Esophagus squamous epithelium (tissue), 5 donors: ENCODE results near the gene GRIK1. TPM values are rescaled to one million over a fixed set of nuclear protein-coding genes. Genes with fewer than 3 reads are reported as not detected.

ENCODE experiments used
- DNase-seq: peaks from one replicate; lab custom pipeline; 2025; lab: John Stamatoyannopoulos, UW
- H3K27ac ChIP-seq, 4 donors: fragments of 200-600 bp; sonication (generic); one replicate each; pipeline ENCODE4 v1.5.1; 2016 to 2019; ENCODE audit warnings: mild to moderate bottlenecking in 1 of 4
- H3K27me3 ChIP-seq, 4 donors: fragments of 200-600 bp; sonication (generic); 1 replicate in 3 of 4; 2 replicates in 1 of 4; pipeline versions ENCODE4 v1.5.1 to v1.6.0; 2017 to 2021; ENCODE audit warnings: antibody characterized with exemption in 1 of 4
- H3K36me3 ChIP-seq, 3 donors: fragments of 200-600 bp; sonication (generic); one replicate each; pipeline ENCODE4 v1.5.1; 2016 to 2019
- H3K4me1 ChIP-seq, 3 donors: fragments of 200-600 bp; sonication (generic); one replicate each; pipeline ENCODE4 v1.5.1; 2017 to 2019
- H3K4me3 ChIP-seq, 4 donors: fragments of 200-600 bp; sonication (generic); 1 replicate in 3 of 4; 2 replicates in 1 of 4; pipeline ENCODE4 v1.5.1; 2016 to 2019; ENCODE audit warnings: mild to moderate bottlenecking in 2 of 4, moderate library complexity in 1 of 4
- H3K9me3 ChIP-seq, 3 donors: fragments of 200-600 bp; sonication (generic); one replicate each; pipeline ENCODE4 v1.5.1; 2016 to 2019
- CTCF ChIP-seq, 6 experiments: fragments of 450-650 bp in 4 of 6; fragments of 200-600 bp in 2 of 6; sonication (generic) in 2 of 6; IDR thresholded peaks; one replicate each; pipeline ENCODE4 v1.5.1; 2016 to 2019; ENCODE audit warnings: antibody characterized with exemption in 6 of 6, mild to moderate bottlenecking in 4 of 6, moderate library complexity in 4 of 6
- POLR2A ChIP-seq, 4 donors: fragments of 450-650 bp; IDR thresholded peaks; one replicate each; pipeline ENCODE4 v1.6.1; 2017; ENCODE audit warnings: antibody characterized with exemption in 4 of 4, mild to moderate bottlenecking in 4 of 4, moderate library complexity in 3 of 4
- WGBS, 2 donors: methylation state at CpG; one replicate each; pipeline ENCODE4 v1.1.5; 2018; 5-methylcytosine and 5-hydroxymethylcytosine counted together
- intact Hi-C: fragments of 100-400 bp; cut with DNase I; formaldehyde crosslinking; loops from one replicate; pipeline ENCODE4 v1.15.0; 2022
- total RNA-seq, 4 donors: library from RNA; depleted of rRNA; stranded (reverse); fragments of >200 nt; gene quantifications; one replicate each; pipeline ENCODE4 v1.1.0, GENCODE V29; 2016
- donor health status: DM: yes; HTN: yes; CAD: no.

GRIK1 gene
- total RNA-seq, 4 donors from 2014 or later = 0.19 TPM; not detected in 3

- Histone ChIP-seq H3K4me1 (no peaks in the 10 kb centered on the region), H3K9me3 (no peaks in the 10 kb centered on the region), H3K36me3 (no peaks in the 10 kb centered on the region), H3K4me3 (no peak overlapping the region), H3K27me3 (no peaks in the 10 kb centered on the region), H3K27ac (no peak overlapping the region)
- intact Hi-C loops = no loop called here
- WGBS, 2 donors = 50 to 75% methylated on average over 1 of the region's 1 CpG
- TF ChIP-seq CTCF (IDR thresholded peaks at IDR 0.05) (no peak), POLR2A (IDR thresholded peaks at IDR 0.05) (no peak)
- no peak for DNase-seq
These were observed 164.3 kb downstream of the GRIK1 start for GRCh38 chr21:29775462-29775861.

GRCh38 chr21:29771491-29772066 lies 168.2 kb downstream of the GRIK1 start:
- intact Hi-C loops = no loop called here
- H3K36me3 ChIP-seq = no peaks in the 10 kb centered on the region
- H3K9me3 ChIP-seq = no peaks in the 10 kb centered on the region
- TF ChIP-seq CTCF (IDR thresholded peaks at IDR 0.05) = no peak
- no peak for TF ChIP-seq POLR2A (IDR thresholded peaks at IDR 0.05)
- H3K4me3 ChIP-seq = no peak overlapping the region
- H3K4me1 ChIP-seq = no peaks in the 10 kb centered on the region
- no peaks in the 10 kb centered on the region for H3K27me3 ChIP-seq
- no peak for DNase-seq
- 50 to 67% methylated on average over 4 of the region's 4 CpGs for WGBS, 2 donors
- H3K27ac ChIP-seq = no peak overlapping the region

GRCh38 chr21:29763674-29764073 lies 176.1 kb downstream of the GRIK1 start:
- DNase-seq = no peak
- no peak overlapping the region for H3K27ac ChIP-seq
- no peaks in the 10 kb centered on the region for H3K36me3 ChIP-seq
- 58 to 75% methylated on average over 4 of the region's 4 CpGs for WGBS, 2 donors
- H3K4me3 ChIP-seq = no peak overlapping the region
- intact Hi-C loops = no loop called here
- no peaks in the 10 kb centered on the region for H3K4me1 ChIP-seq
- H3K27me3 ChIP-seq = no peaks in the 10 kb centered on the region
- no peaks in the 10 kb centered on the region for H3K9me3 ChIP-seq
- TF ChIP-seq POLR2A (IDR thresholded peaks at IDR 0.05) = no peak
- no peak for TF ChIP-seq CTCF (IDR thresholded peaks at IDR 0.05)

- no peak for DNase-seq
- WGBS, 2 donors = 19 to 28% methylated on average over 2 of the region's 2 CpGs
- Histone ChIP-seq H3K4me1 (no peaks in the 10 kb centered on the region), H3K36me3 (no peaks in the 10 kb centered on the region), H3K4me3 (no peak overlapping the region), H3K27ac (no peak overlapping the region), H3K27me3 (no peaks in the 10 kb centered on the region), H3K9me3 (no peaks in the 10 kb centered on the region)
- intact Hi-C loops = no loop called here
- no peak for TF ChIP-seq CTCF (IDR thresholded peaks at IDR 0.05)
- TF ChIP-seq POLR2A (IDR thresholded peaks at IDR 0.05) = no peak
These were observed 177.2 kb downstream of the GRIK1 start for GRCh38 chr21:29762570-29763082.

GRCh38 chr21:29753216-29753615 lies 186.6 kb downstream of the GRIK1 start:
- 22 to 32% methylated on average over 3 of the region's 3 CpGs for WGBS, 2 donors
- TF ChIP-seq CTCF (IDR thresholded peaks at IDR 0.05) (no peak), POLR2A (IDR thresholded peaks at IDR 0.05) (no peak)

More at GRCh38 chr21:29753216-29753615, 186.6 kb downstream of the GRIK1 start:
- intact Hi-C loops = no loop called here
- no peak overlapping the region for H3K4me3 ChIP-seq
- no peaks in the 10 kb centered on the region for H3K36me3 ChIP-seq
- H3K4me1 ChIP-seq = no peaks in the 10 kb centered on the region
- H3K27ac ChIP-seq = no peak overlapping the region
- no peaks in the 10 kb centered on the region for H3K27me3 ChIP-seq
- no peak for DNase-seq
- H3K9me3 ChIP-seq = no peaks in the 10 kb centered on the region
